ENCODE results near the gene SUMF1. TPM values are rescaled to one million over a fixed set of nuclear protein-coding genes. Genes with fewer than 3 reads are reported as not detected.

SUMF1 gene
- total and polyA plus RNA-seq, 12 donors: 8.0 to 109 (median 39.0) TPM

DNA sequence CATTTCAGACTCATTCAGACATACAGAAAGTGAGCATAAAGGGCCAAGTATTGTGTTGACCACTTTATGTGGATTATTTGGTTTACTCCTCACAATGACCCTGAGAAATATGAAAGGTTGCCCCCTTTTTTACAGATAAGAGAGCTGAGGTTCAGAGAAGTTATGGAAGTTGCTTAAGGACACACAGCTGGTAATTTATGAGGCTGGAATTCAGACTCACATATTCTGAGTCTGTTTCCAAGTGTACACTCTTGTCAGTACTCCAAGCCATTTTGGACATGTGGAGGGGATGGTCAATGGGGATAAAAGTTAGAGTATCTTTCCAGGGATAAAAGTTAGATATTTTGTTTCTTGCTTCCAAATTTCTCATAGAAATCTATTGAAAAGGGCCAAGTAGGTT lies 42.0 kb upstream of the SUMF1 start:
- Histone ChIP-seq H3K4me1 (replicated peaks in 1 of 2) (peaks cover 16 to 31% of the 10 kb centered on the region in 2 donors), H3K27me3 (no peaks in the 10 kb centered on the region), H3K36me3 (replicated peaks in 1 of 2) (no peaks in the 10 kb centered on the region), H3K27ac (no peak overlapping the region), H3K4me3 (no peak overlapping the region), H3K9me3 (replicated peaks in 1 of 3) (no peaks in the 10 kb centered on the region)
- TF ChIP-seq POLR2A (IDR thresholded peaks at IDR 0.05): no peak
- no peak for DNase-seq
- intact Hi-C loops (cut with DNase I): loop anchor here in 1 of 2 donors (10.0 kb wide), 1 partner anchor 66 kb away; no protein-coding TSS in a partner anchor

DNA sequence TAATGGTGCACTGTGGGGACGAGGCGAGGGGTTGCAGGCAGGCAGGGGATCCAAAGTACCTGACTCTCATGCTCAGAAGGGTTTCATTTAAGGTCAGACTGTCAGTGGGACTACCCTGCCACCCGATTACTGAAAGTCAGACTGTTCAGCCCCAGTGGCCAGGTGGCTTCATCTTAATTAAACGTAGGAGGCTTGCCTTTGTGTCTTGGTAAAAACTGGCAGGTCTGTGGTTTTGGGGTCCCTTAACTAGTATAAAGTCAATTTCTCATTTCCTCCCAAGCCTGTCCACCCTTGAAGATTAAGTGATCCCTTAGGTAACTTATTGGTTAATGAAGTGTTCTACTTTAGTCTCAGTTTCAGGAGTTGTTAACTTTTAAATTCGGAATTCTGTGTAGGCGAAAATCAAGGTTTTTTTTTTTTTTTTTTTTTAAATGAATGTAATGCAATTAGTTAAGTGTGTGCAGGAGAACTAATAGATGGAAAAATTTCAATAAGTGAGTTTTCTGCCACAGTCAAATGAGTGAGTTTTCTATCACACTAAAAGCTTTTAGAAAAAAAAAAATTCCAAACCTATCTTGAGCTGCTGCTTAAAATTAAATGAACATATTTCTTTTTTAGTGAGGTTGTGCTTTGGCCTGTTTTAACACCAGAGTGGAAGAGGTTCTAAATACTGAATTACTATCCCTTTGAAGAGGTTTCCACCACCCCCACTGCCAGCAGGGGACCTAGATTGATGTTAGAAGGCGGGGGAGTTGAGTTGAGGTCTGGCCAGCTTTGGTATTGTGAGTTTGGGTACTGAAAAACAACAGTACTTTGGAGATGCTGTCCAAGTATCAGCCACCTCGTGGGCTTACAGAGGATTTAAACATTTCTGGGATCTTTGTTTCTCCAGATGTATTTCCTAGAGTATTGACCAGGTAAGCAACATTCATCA lies 41.2 kb upstream of the SUMF1 start:
- 78 to 84% (median 81%) methylated on average over 8 of the region's 8 CpGs for WGBS, 4 donors
- no peaks in the 10 kb centered on the region for H3K27me3 ChIP-seq
- intact Hi-C loops (cut with DNase I): loop anchor here in 1 of 2 donors (10.0 kb wide), 1 partner anchor 66 kb away; no protein-coding TSS in a partner anchor
- peaks cover 20 to 38% of the 10 kb centered on the region in 2 donors for H3K4me1 ChIP-seq (replicated peaks in 1 of 2)
- H3K27ac ChIP-seq: no peak overlapping the region
- H3K4me3 ChIP-seq: no peak overlapping the region
- TF ChIP-seq, protein P1, sequence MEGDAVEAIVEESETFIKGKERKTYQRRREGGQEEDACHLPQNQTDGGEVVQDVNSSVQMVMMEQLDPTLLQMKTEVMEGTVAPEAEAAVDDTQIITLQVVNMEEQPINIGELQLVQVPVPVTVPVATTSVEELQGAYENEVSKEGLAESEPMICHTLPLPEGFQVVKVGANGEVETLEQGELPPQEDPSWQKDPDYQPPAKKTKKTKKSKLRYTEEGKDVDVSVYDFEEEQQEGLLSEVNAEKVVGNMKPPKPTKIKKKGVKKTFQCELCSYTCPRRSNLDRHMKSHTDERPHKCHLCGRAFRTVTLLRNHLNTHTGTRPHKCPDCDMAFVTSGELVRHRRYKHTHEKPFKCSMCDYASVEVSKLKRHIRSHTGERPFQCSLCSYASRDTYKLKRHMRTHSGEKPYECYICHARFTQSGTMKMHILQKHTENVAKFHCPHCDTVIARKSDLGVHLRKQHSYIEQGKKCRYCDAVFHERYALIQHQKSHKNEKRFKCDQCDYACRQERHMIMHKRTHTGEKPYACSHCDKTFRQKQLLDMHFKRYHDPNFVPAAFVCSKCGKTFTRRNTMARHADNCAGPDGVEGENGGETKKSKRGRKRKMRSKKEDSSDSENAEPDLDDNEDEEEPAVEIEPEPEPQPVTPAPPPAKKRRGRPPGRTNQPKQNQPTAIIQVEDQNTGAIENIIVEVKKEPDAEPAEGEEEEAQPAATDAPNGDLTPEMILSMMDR (IDR thresholded peaks at IDR 0.05): no peak
- no peak for TF ChIP-seq POLR2A (IDR thresholded peaks at IDR 0.05)
- no peaks in the 10 kb centered on the region for H3K36me3 ChIP-seq (replicated peaks in 1 of 2)
- no peak for DNase-seq
- H3K9me3 ChIP-seq (replicated peaks in 1 of 3): no peaks in the 10 kb centered on the region

DNA sequence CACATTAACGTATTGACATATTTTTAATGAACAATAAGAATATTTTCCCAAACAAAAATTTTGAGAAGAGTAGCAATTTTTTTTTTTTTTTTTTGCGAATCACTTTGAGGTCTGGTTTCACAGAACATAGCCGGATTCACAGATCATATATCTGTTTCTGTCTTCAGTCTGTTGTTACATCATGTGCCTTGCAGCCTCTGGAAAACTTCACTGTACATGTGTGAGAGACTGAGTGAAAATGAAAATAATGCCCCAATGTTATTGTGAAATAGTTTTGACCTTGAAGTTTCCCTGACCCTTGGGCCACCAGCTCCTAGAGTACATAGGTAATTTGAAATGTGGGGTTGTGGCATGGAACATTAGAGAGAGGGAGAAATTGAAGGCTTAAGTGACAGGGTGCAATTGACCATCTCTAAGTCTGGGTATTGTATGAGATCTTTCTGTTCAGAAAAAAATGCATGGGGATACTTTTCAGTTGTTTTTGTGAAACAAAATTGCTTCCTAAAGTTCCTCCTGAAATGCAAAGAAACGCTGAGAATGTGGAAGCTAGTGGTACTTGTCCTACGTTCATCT lies 40.0 kb upstream of the SUMF1 start:
- H3K4me3 ChIP-seq: no peak overlapping the region
- DNase-seq: peak in 1 of 7 donors; percentile 39
- H3K27me3 ChIP-seq: no peaks in the 10 kb centered on the region
- 48 to 62% (median 55%) methylated on average over 5 of the region's 5 CpGs for WGBS, 4 donors
- H3K9me3 ChIP-seq (replicated peaks in 1 of 3): no peaks in the 10 kb centered on the region
- H3K36me3 ChIP-seq (replicated peaks in 1 of 2): no peaks in the 10 kb centered on the region
- intact Hi-C loops (cut with DNase I): loop anchor here in 1 of 2 donors (10.0 kb wide), 1 partner anchor 68 kb away; no protein-coding TSS in a partner anchor
- TF ChIP-seq, protein P1 (IDR thresholded peaks at IDR 0.05): no peak
- TF ChIP-seq POLR2A (IDR thresholded peaks at IDR 0.05): no peak
- no peak overlapping the region for H3K27ac ChIP-seq
- peaks cover 20 to 43% of the 10 kb centered on the region in 2 donors for H3K4me1 ChIP-seq (replicated peaks in 1 of 2)

DNA sequence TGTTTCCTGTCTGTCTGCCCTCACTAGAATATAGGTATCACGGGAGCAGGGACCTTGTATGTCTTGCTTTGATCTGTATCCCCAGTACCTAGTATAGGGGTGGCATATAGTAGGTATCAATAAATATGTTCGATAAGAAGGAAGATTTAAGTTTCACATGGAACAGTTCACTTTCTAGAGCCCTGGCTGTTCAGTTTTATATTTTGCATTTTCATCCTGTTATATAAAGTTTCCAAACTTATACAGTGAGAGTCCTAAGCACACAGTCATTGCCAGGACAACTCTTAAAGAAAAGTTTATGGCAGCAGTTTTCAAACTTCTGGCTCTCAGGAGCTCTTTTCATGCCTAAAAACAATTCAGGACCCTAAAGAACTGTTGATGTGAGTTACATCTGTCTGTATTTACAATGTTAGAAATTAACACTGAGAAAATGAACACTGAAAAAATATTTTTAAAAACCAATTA lies 39.5 kb upstream of the SUMF1 start:
- Histone ChIP-seq H3K36me3 (replicated peaks in 1 of 2) (no peaks in the 10 kb centered on the region), H3K27ac (no peak overlapping the region), H3K27me3 (no peaks in the 10 kb centered on the region), H3K4me3 (no peak overlapping the region), H3K9me3 (replicated peaks in 1 of 3) (no peaks in the 10 kb centered on the region), H3K4me1 (replicated peaks in 1 of 2) (peaks cover 20 to 43% of the 10 kb centered on the region in 2 donors)
- intact Hi-C loops (cut with DNase I): loop anchor here in 1 of 2 donors (10.0 kb wide), 1 partner anchor 68 kb away; no protein-coding TSS in a partner anchor
- TF ChIP-seq, protein P1 (IDR thresholded peaks at IDR 0.05): no peak
- 68 to 78% (median 76%) methylated on average over 2 of the region's 2 CpGs for WGBS, 4 donors
- no peak for DNase-seq

Data from adrenal gland (tissue), 12 donors.